ENCODE results near the gene NAALADL2. TPM values are rescaled to one million over a fixed set of nuclear protein-coding genes. Genes with fewer than 3 reads are reported as not detected.

The NAALADL2 gene
- total RNA-seq, 1 experiment from 2014 or later = 1.6 TPM

GRCh38 chr3:175518459-175518858 lies 659.3 kb downstream of the NAALADL2 start:
- Histone ChIP-seq H2BK5ac (ENCODE audit: insufficient read length, low read length) (no peak overlapping the region), H3K9ac (ENCODE audit: extremely low read depth, insufficient read length, low read length) (no peak overlapping the region), H3K4me2 (ENCODE audit: insufficient read depth, insufficient read length, low read length) (no peak overlapping the region), H2BK12ac (ENCODE audit: insufficient read length, low read depth, low read length) (no peak overlapping the region), H3K4ac (ENCODE audit: low read depth, low read length) (no peak overlapping the region), H3K79me1 (ENCODE audit: insufficient read depth, low read depth, low read length, poor library complexity, severe bottlenecking) (no peaks in the 10 kb centered on the region), H3K56ac (ENCODE audit: insufficient read length, low read depth, low read length) (no peak overlapping the region), H4K5ac (ENCODE audit: insufficient read length, low read depth, low read length) (no peak overlapping the region), H3K23ac (ENCODE audit: insufficient read length, low read depth, low read length) (no peak overlapping the region), H3K23me2 (ENCODE audit: insufficient read length, low read depth, low read length, poor library complexity, severe bottlenecking) (no peaks in the 10 kb centered on the region), H4K91ac (ENCODE audit: insufficient read length, low read depth, low read length) (no peak overlapping the region), H2AFZ (ENCODE audit: low read length) (no peak overlapping the region), H3K4me1 (ENCODE audit: insufficient read depth, low read length) (no peaks in the 10 kb centered on the region), H2BK20ac (ENCODE audit: low read depth, low read length, poor library complexity, severe bottlenecking) (no peak overlapping the region), H2BK15ac (ENCODE audit: low read depth, low read length) (no peak overlapping the region), H2AK5ac (ENCODE audit: insufficient read length, low read length) (no peak overlapping the region), H3K18ac (ENCODE audit: insufficient read length, low read depth, low read length) (no peak overlapping the region), H4K20me1 (ENCODE audit: control insufficient read depth, insufficient read depth, insufficient read length) (no peaks in the 10 kb centered on the region), H4K8ac (replicated peaks; ENCODE audit: insufficient read length, low read depth, low read length) (no peak overlapping the region), H3K9me3 (ENCODE audit: control insufficient read depth, low read depth, low read length) (no peaks in the 10 kb centered on the region), H3K14ac (ENCODE audit: insufficient read depth, low read length) (no peak overlapping the region), H3K27me3 (ENCODE audit: insufficient read depth, low read length) (no peaks in the 10 kb centered on the region), H2BK120ac (ENCODE audit: low read depth, low read length, poor library complexity, severe bottlenecking) (no peak overlapping the region), H3K27ac (ENCODE audit: insufficient read length, low read depth, low read length) (no peak overlapping the region), H3T11ph (ENCODE audit: low read length) (no peak overlapping the region), H3K79me2 (ENCODE audit: insufficient read depth, low read length) (no peaks in the 10 kb centered on the region)
- DNase-seq = no peak
- Mint-ChIP-seq H3K36me3 (ENCODE audit: insufficient read depth in 1 of 3, low read depth in 3 of 3) (no peaks in the 10 kb centered on the region; a peak in 1 of 7 replicates), H3K4me1 (peaks cover 0 to 4% of the 10 kb centered on the region in 2 experiments; a peak in 1 of 4 replicates), H3K27me3 (ENCODE audit: low read depth) (no peaks in the 10 kb centered on the region), H3K27ac (no peak overlapping the region), H3K9me3 (no peaks in the 10 kb centered on the region; a peak in 1 of 5 replicates), H3K4me3 (no peak overlapping the region)
- TF ChIP-seq CTCF (conservative IDR thresholded peaks at IDR 0.05) = no peak
- no CpG with 5 or more reads among the region's 3 CpGs for WGBS (ENCODE audit: extremely low coverage, insufficient read length, low lambda C conversion rate)

All from H9 (cell line).